Measurements from ENCODE around the gene TH. TPM values are rescaled to one million over a fixed set of nuclear protein-coding genes. Genes with fewer than 3 reads are reported as not detected.

Gene TH
- total and polyA plus RNA-seq, 10 donors: 0.13 to 1.0 (median 0.27) TPM; not detected in 6

DNA sequence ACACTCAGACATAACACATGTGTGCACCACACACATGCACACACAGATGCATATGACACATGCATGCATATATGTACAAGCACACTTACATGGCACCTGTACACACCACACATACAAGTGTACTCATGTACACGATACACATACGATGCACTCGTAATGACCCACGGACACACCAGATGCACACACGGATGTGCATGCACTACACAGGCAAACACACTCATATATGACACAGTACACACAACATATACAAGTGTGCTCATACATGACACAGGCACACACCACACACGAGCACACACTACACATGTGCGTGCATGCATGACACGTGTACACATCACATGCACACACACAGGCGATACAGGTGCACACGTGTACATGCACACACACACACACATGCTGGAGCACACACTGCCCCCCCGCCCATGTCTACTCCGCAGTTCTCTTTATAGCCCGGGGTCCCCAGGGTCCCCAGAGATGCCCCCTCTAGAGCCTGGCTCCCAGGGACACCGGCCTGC, 4.8 kb upstream of the TH start:
- H3K36me3 ChIP-seq: no peaks in the 10 kb centered on the region
- WGBS, 5 donors: 91 to 95% (median 94%) methylated on average over 14 of the region's 14 CpGs
- H3K27ac ChIP-seq: no peak overlapping the region
- no peaks in the 10 kb centered on the region for H3K4me1 ChIP-seq
- DNase-seq: no peak
- peaks cover 0 to 38% (median 0%) of the 10 kb centered on the region in 7 donors for H3K27me3 ChIP-seq (replicated peaks in 1 of 7)
- no peaks in the 10 kb centered on the region for H3K9me3 ChIP-seq
- intact Hi-C loops (cut with DNase I; ENCODE audit: low total_unique reads): no loop called here
- TF ChIP-seq POLR2A (IDR thresholded peaks at IDR 0.05) (no peak), POLR2AphosphoS5 (IDR thresholded peaks at IDR 0.05) (no peak)
- TF ChIP-seq, protein P1, sequence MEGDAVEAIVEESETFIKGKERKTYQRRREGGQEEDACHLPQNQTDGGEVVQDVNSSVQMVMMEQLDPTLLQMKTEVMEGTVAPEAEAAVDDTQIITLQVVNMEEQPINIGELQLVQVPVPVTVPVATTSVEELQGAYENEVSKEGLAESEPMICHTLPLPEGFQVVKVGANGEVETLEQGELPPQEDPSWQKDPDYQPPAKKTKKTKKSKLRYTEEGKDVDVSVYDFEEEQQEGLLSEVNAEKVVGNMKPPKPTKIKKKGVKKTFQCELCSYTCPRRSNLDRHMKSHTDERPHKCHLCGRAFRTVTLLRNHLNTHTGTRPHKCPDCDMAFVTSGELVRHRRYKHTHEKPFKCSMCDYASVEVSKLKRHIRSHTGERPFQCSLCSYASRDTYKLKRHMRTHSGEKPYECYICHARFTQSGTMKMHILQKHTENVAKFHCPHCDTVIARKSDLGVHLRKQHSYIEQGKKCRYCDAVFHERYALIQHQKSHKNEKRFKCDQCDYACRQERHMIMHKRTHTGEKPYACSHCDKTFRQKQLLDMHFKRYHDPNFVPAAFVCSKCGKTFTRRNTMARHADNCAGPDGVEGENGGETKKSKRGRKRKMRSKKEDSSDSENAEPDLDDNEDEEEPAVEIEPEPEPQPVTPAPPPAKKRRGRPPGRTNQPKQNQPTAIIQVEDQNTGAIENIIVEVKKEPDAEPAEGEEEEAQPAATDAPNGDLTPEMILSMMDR (IDR thresholded peaks at IDR 0.05 in 8 of 11, conservative IDR thresholded peaks at IDR 0.05 in 3 of 11): no peak
- no peak overlapping the region for H3K4me3 ChIP-seq

DNA sequence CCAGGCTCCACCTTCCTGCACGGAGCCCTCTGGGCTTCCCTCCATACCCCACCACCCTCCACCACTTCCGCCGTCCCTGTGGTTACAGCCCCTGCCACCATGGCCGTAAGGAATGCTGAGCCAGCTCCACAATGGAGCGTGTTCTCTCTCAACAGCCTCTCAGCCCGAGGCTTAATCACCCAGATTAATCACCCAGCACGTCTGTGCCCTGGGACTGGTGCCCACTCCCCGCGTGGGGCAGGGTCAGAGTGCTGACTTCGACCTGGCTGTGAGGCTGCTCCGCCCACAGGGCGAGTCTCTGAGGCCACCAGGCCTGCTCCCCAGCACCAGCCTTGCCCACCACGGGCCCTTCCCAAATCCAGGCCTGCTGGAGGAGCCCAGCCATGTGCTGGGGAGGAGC, 4.0 kb upstream of the TH start:
- peaks cover 0 to 41% (median 0%) of the 10 kb centered on the region in 7 donors for H3K27me3 ChIP-seq (replicated peaks in 1 of 7)
- WGBS, 5 donors: 64 to 78% (median 74%) methylated on average over 12 to 13 of the region's 13 CpGs
- no peak overlapping the region for H3K4me3 ChIP-seq
- TF ChIP-seq POLR2A (IDR thresholded peaks at IDR 0.05) (no peak), POLR2AphosphoS5 (IDR thresholded peaks at IDR 0.05) (no peak)
- TF ChIP-seq, protein P1 (IDR thresholded peaks at IDR 0.05 in 8 of 11, conservative IDR thresholded peaks at IDR 0.05 in 3 of 11): no peak
- DNase-seq: no peak
- no peaks in the 10 kb centered on the region for H3K4me1 ChIP-seq
- H3K36me3 ChIP-seq: no peaks in the 10 kb centered on the region
- H3K27ac ChIP-seq: no peak overlapping the region
- intact Hi-C loops (cut with DNase I; ENCODE audit: low total_unique reads): no loop called here
- no peaks in the 10 kb centered on the region for H3K9me3 ChIP-seq

DNA sequence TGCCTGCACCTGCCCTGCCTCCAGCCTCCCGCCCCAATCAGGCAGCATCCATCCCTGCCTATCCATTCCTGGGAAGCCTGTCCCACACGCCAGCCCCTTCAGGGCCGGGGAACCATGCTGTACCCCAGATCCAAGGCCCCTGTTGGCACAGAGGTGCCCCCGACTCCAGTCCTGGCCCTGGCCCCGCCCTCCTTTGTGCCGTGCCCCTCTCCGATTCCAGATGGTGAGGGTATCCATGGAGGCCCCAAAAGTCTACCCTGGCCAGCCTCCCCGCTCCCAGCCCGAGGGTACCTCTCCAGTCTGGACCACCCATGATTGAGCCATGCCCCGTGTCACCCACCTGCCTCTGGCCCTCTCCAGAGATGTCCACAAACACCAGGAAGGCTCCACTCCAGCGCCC, 2.7 kb upstream of the TH start:
- Histone ChIP-seq H3K4me1 (no peaks in the 10 kb centered on the region), H3K27me3 (replicated peaks in 1 of 7) (peaks cover 0 to 40% (median 0%) of the 10 kb centered on the region in 7 donors)
- DNase-seq: no peak

DNA sequence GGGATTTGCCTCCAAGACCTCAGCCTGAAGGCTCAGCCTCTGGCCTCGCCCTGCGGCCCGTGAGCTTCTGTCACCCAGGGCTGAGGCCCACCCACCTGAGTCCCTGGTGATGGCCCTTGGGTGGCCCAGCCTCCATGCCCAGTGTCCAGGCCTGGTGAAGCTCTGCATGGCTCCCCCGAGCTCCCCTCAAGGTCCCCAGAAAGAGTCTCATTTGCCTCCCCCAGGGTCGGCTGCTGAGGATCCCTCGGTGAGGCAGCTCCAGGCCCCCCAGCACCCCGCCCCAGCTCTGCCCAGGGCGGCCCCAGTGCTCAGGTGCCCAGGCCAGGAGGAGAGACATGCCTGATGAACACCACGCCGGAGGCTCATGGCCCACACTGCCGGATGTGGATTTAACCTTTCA, 2.1 kb upstream of the TH start:
- Histone ChIP-seq H3K4me1 (no peaks in the 10 kb centered on the region), H3K27me3 (replicated peaks in 1 of 7) (peaks cover 0 to 40% (median 0%) of the 10 kb centered on the region in 7 donors), H3K36me3 (no peaks in the 10 kb centered on the region), H3K27ac (no peak overlapping the region), H3K9me3 (no peaks in the 10 kb centered on the region), H3K4me3 (no peak overlapping the region)
- intact Hi-C loops (cut with DNase I; ENCODE audit: low total_unique reads): no loop called here
- WGBS, 5 donors: 58 to 100% (median 76%) methylated on average over 2 to 11 of the region's 11 CpGs
- TF ChIP-seq, protein P1 (IDR thresholded peaks at IDR 0.05 in 8 of 11, conservative IDR thresholded peaks at IDR 0.05 in 3 of 11): no peak
- no peak for TF ChIP-seq POLR2AphosphoS5 (IDR thresholded peaks at IDR 0.05)
- no peak for TF ChIP-seq POLR2A (IDR thresholded peaks at IDR 0.05)
- no peak for DNase-seq

More for the DNA sequence above, 2.7 kb upstream of the TH start:
- WGBS, 5 donors: 84 to 93% (median 89%) methylated on average over 6 to 11 of the region's 11 CpGs
- intact Hi-C loops (cut with DNase I; ENCODE audit: low total_unique reads): no loop called here
- H3K9me3 ChIP-seq: no peaks in the 10 kb centered on the region
- H3K4me3 ChIP-seq: no peak overlapping the region
- no peaks in the 10 kb centered on the region for H3K36me3 ChIP-seq
- no peak overlapping the region for H3K27ac ChIP-seq
- no peak for TF ChIP-seq POLR2A (IDR thresholded peaks at IDR 0.05)
- no peak for TF ChIP-seq POLR2AphosphoS5 (IDR thresholded peaks at IDR 0.05)
- TF ChIP-seq, protein P1 (IDR thresholded peaks at IDR 0.05 in 8 of 11, conservative IDR thresholded peaks at IDR 0.05 in 3 of 11): no peak

Measured in spleen (tissue), 11 donors.